GM23248 (cell line): ENCODE measurements around the gene PEPD. TPM values are rescaled to one million over a fixed set of nuclear protein-coding genes. Genes with fewer than 3 reads are reported as not detected.

Experiments used
- DNase-seq: peaks from one replicate; pipeline ENCODE4 v3.0.0-alpha.2; 2015
- H2AFZ ChIP-seq: fragments of 200-600 bp; sonication (generic); 2 replicates; pipeline ENCODE4 v1.6.1; 2016; ENCODE audit warnings: antibody characterized with exemption
- H3F3A ChIP-seq: fragments of 200-600 bp; sonication (generic); 2 replicates; pipeline ENCODE4 v1.6.1; 2016; ENCODE audit warnings: mild to moderate bottlenecking, antibody characterized with exemption, mixed run types; ENCODE audit not compliant: insufficient read depth
- H3K27ac ChIP-seq: fragments of 200-600 bp; sonication (generic); 2 replicates; pipeline ENCODE4 v1.5.1; 2016; ENCODE audit warnings: mild to moderate bottlenecking
- H3K27me3 ChIP-seq: fragments of 200-600 bp; sonication (generic); replicated peaks from 2 replicates; pipeline ENCODE4 v1.6.1; 2016; ENCODE audit warnings: mild to moderate bottlenecking; ENCODE audit not compliant: insufficient read depth
- H3K36me3 ChIP-seq: fragments of 200-600 bp; sonication (generic); 2 replicates; pipeline ENCODE4 v1.6.1; 2016; ENCODE audit warnings: low read depth, mild to moderate bottlenecking
- H3K4me1 ChIP-seq: fragments of 200-600 bp; sonication (generic); 2 replicates; pipeline ENCODE4 v1.6.1; 2016; ENCODE audit warnings: mild to moderate bottlenecking; ENCODE audit not compliant: insufficient read depth
- H3K4me2 ChIP-seq: fragments of 200-600 bp; sonication (generic); one replicate; pipeline ENCODE4 v1.6.1; 2016; ENCODE audit warnings: mild to moderate bottlenecking; ENCODE audit not compliant: unreplicated experiment
- H3K4me3 ChIP-seq: fragments of 200-600 bp; sonication (generic); 2 replicates; pipeline ENCODE4 v1.5.1; 2016; ENCODE audit warnings: mild to moderate bottlenecking
- H3K79me2 ChIP-seq: fragments of 200-600 bp; sonication (generic); 2 replicates; pipeline ENCODE4 v1.6.1; 2016; ENCODE audit warnings: mild to moderate bottlenecking; ENCODE audit not compliant: insufficient read depth
- H3K9ac ChIP-seq: fragments of 200-600 bp; sonication (generic); 2 replicates; pipeline ENCODE4 v1.6.1; 2016; ENCODE audit warnings: mild to moderate bottlenecking
- H3K9me2 ChIP-seq: fragments of 200-600 bp; sonication (generic); 2 replicates; pipeline ENCODE4 v1.6.1; 2016; ENCODE audit warnings: mixed run types, mild to moderate bottlenecking, moderate library complexity; ENCODE audit not compliant: insufficient read depth
- H3K9me3 ChIP-seq: fragments of 200-600 bp; sonication (generic); one replicate; pipeline ENCODE4 v1.6.1; 2017; ENCODE audit warnings: low read depth
- H4K20me1 ChIP-seq: fragments of 200-600 bp; sonication (generic); 2 replicates; pipeline ENCODE4 v1.6.0; 2016; ENCODE audit not compliant: insufficient read depth
- EZH2 ChIP-seq: fragments of 200-600 bp; sonication (generic); IDR thresholded peaks from 2 replicates; pipeline ENCODE4 v1.6.1; 2018; ENCODE audit warnings: antibody characterized with exemption, mild to moderate bottlenecking; ENCODE audit not compliant: insufficient read depth, poor library complexity, severe bottlenecking
- EZH2phosphoT487 ChIP-seq: fragments of 200-600 bp; sonication (generic); IDR thresholded peaks from 2 replicates; pipeline ENCODE4 v1.6.1; 2018; ENCODE audit warnings: antibody characterized with exemption, moderate library complexity, mild to moderate bottlenecking, low read depth; ENCODE audit not compliant: insufficient read depth
- WGBS, 2 experiments: methylation state at CpG; one replicate each; pipeline ENCODE4 v1.1.6; 2015 to 2017; ENCODE audit warnings: low lambda C conversion rate in 2 of 2, low coverage in 1 of 2; ENCODE audit errors: missing lambda C conversion rate in 2 of 2; 5-methylcytosine and 5-hydroxymethylcytosine counted together
- in situ Hi-C: fragments of 300-500 bp; cut with MboI; formaldehyde crosslinking; loops from 2 replicates; pipeline ENCODE4 v1.15.0; 2020
- polyA plus RNA-seq: library from polyadenylated mRNA; unstranded; fragments of >200 nt; fragmentation: Nextera tagmentation; extraction: Ambion mirVana; gene quantifications from 2 replicates; pipeline ENCODE4 v1.2.1, GENCODE V29; 2016
- total RNA-seq: library from RNA; depleted of rRNA; stranded (reverse); fragments of >200 nt; shearing (Covaris generic); gene quantifications from 2 replicates; pipeline ENCODE4 v1.2.3, GENCODE V29; 2014

Gene PEPD
- total and polyA plus RNA-seq, 2 experiments from 2014 or later, result 54.8 to 86.5 TPM

GRCh38 chr19:33412601-33413425, 108.8 kb downstream of the PEPD start:
- Histone ChIP-seq H3K9me2 (no peaks in the 10 kb centered on the region), H3K4me2 (no peak overlapping the region), H3K9ac (no peak overlapping the region), H3F3A (no peaks in the 10 kb centered on the region), H3K9me3 (no peaks in the 10 kb centered on the region), H3K27ac (no peak overlapping the region), H4K20me1 (no peaks in the 10 kb centered on the region), H3K36me3 (no peaks in the 10 kb centered on the region), H2AFZ (no peak overlapping the region), H3K4me1 (no peaks in the 10 kb centered on the region), H3K27me3 (no peaks in the 10 kb centered on the region), H3K79me2 (no peaks in the 10 kb centered on the region), H3K4me3 (no peak overlapping the region)
- no peak for TF ChIP-seq EZH2
- no peak for TF ChIP-seq EZH2phosphoT487
- DNase-seq, result no peak
- in situ Hi-C loops, result no loop called here
- 88 to 91% methylated on average over 18 of the region's 18 CpGs for WGBS, 2 experiments

- H3K9me3 ChIP-seq, result no peaks in the 10 kb centered on the region
Observed at GRCh38 chr19:33411621-33412180, 109.9 kb downstream of the PEPD start.

GRCh38 chr19:33410915-33411401, 110.6 kb downstream of the PEPD start:
- in situ Hi-C loops, result no loop called here
- H3K79me2 ChIP-seq, result no peaks in the 10 kb centered on the region
- no peaks in the 10 kb centered on the region for H3K4me1 ChIP-seq
- DNase-seq, result no peak
- no peaks in the 10 kb centered on the region for H3K9me2 ChIP-seq
- H3K27ac ChIP-seq, result no peak overlapping the region
- no peaks in the 10 kb centered on the region for H3K27me3 ChIP-seq
- no peak overlapping the region for H3K9ac ChIP-seq
- H3K4me2 ChIP-seq, result no peak overlapping the region
- no peak overlapping the region for H2AFZ ChIP-seq
- no peak for TF ChIP-seq EZH2phosphoT487
- no peak for TF ChIP-seq EZH2
- H3K36me3 ChIP-seq, result no peaks in the 10 kb centered on the region
- no peaks in the 10 kb centered on the region for H3K9me3 ChIP-seq
- H3K4me3 ChIP-seq, result no peak overlapping the region
- H4K20me1 ChIP-seq, result no peaks in the 10 kb centered on the region
- WGBS, 2 experiments, result 79 to 89% methylated on average over 18 to 21 of the region's 21 CpGs
- no peaks in the 10 kb centered on the region for H3F3A ChIP-seq

More at GRCh38 chr19:33411621-33412180, 109.9 kb downstream of the PEPD start:
- Histone ChIP-seq H4K20me1 (no peaks in the 10 kb centered on the region), H3K9me2 (no peaks in the 10 kb centered on the region), H3F3A (no peaks in the 10 kb centered on the region), H3K79me2 (no peaks in the 10 kb centered on the region), H3K27ac (no peak overlapping the region), H2AFZ (no peak overlapping the region), H3K4me3 (no peak overlapping the region), H3K36me3 (no peaks in the 10 kb centered on the region), H3K4me2 (no peak overlapping the region), H3K4me1 (no peaks in the 10 kb centered on the region), H3K9ac (no peak overlapping the region), H3K27me3 (no peaks in the 10 kb centered on the region)
- no peak for DNase-seq
- 90 to 92% methylated on average over 20 of the region's 20 CpGs for WGBS, 2 experiments
- TF ChIP-seq EZH2phosphoT487, result no peak
- no peak for TF ChIP-seq EZH2
- in situ Hi-C loops, result no loop called here

- Histone ChIP-seq H3K9ac (no peak overlapping the region), H3K4me1 (no peaks in the 10 kb centered on the region), H3K36me3 (no peaks in the 10 kb centered on the region), H3K79me2 (no peaks in the 10 kb centered on the region), H4K20me1 (no peaks in the 10 kb centered on the region), H2AFZ (no peak overlapping the region), H3K27ac (no peak overlapping the region), H3F3A (no peaks in the 10 kb centered on the region), H3K4me2 (no peak overlapping the region), H3K4me3 (no peak overlapping the region), H3K9me3 (no peaks in the 10 kb centered on the region), H3K27me3 (no peaks in the 10 kb centered on the region), H3K9me2 (no peaks in the 10 kb centered on the region)
- in situ Hi-C loops, result loop anchor here (5.0 kb wide), 1 partner anchor 173 kb away; no protein-coding TSS in a partner anchor
- DNase-seq, result no peak
- TF ChIP-seq EZH2phosphoT487 (no peak), EZH2 (no peak)
- 82 to 87% methylated on average over 24 to 27 of the region's 27 CpGs for WGBS, 2 experiments
Observed at GRCh38 chr19:33409906-33410685, 111.5 kb downstream of the PEPD start.
